ENCODE data around the gene MAST4.

MAST4 gene

GRCh38 chr5:67003935-67004729 lies 407.9 kb downstream of the MAST4 start:
- peak; percentile 51 for DNase-seq (ENCODE audit: low read depth)

GRCh38 chr5:67004730-67005350 lies 408.6 kb downstream of the MAST4 start:
- H3K4me3 ChIP-seq (ENCODE audit: low read depth, low read length): peak overlapping the region; percentile 52; the same call in 1 of the 2 replicates
- DNase-seq (ENCODE audit: low read depth): no peak
- no peak for TF ChIP-seq CTCF (IDR thresholded peaks at IDR 0.05; ENCODE audit: insufficient read depth, low read depth, low read length, missing control alignments)

More at GRCh38 chr5:67003935-67004729, 407.9 kb downstream of the MAST4 start:
- TF ChIP-seq CTCF (IDR thresholded peaks at IDR 0.05; ENCODE audit: insufficient read depth, low read depth, low read length, missing control alignments): no peak
- H3K4me3 ChIP-seq (ENCODE audit: low read depth, low read length): peak overlapping the region; percentile 52

GRCh38 chr5:67005737-67006499 lies 409.7 kb downstream of the MAST4 start:
- no peak overlapping the region for H3K4me3 ChIP-seq (ENCODE audit: low read depth, low read length)
- no peak for TF ChIP-seq CTCF (IDR thresholded peaks at IDR 0.05; ENCODE audit: insufficient read depth, low read depth, low read length, missing control alignments)
- no peak for DNase-seq (ENCODE audit: low read depth)

- H3K4me3 ChIP-seq (ENCODE audit: low read depth, low read length): no peak overlapping the region
- no peak for DNase-seq (ENCODE audit: low read depth)
- no peak for TF ChIP-seq CTCF (IDR thresholded peaks at IDR 0.05; ENCODE audit: insufficient read depth, low read depth, low read length, missing control alignments)
These were observed 410.3 kb downstream of the MAST4 start for GRCh38 chr5:67006500-67006848.

- no peak for TF ChIP-seq CTCF (IDR thresholded peaks at IDR 0.05; ENCODE audit: insufficient read depth, low read depth, low read length, missing control alignments)
- DNase-seq (ENCODE audit: low read depth): no peak
These were observed 412.8 kb downstream of the MAST4 start for GRCh38 chr5:67009028-67009427.

GRCh38 chr5:67010684-67011409 lies 414.7 kb downstream of the MAST4 start:
- DNase-seq (ENCODE audit: low read depth): no peak
- no peak for TF ChIP-seq CTCF (IDR thresholded peaks at IDR 0.05; ENCODE audit: insufficient read depth, low read depth, low read length, missing control alignments)
- H3K4me3 ChIP-seq (ENCODE audit: low read depth, low read length): no peak overlapping the region

More at GRCh38 chr5:67009028-67009427, 412.8 kb downstream of the MAST4 start:
- H3K4me3 ChIP-seq (ENCODE audit: low read depth, low read length): no peak overlapping the region

All from GM12865 (cell line).